Measurements from ENCODE around the gene SLC25A51. TPM values are rescaled to one million over a fixed set of nuclear protein-coding genes. Genes with fewer than 3 reads are reported as not detected.

Gene SLC25A51, protein sequence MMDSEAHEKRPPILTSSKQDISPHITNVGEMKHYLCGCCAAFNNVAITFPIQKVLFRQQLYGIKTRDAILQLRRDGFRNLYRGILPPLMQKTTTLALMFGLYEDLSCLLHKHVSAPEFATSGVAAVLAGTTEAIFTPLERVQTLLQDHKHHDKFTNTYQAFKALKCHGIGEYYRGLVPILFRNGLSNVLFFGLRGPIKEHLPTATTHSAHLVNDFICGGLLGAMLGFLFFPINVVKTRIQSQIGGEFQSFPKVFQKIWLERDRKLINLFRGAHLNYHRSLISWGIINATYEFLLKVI
- total RNA-seq: 10 to 100 TPM; 21.0 to 31.6 (median 26.1) TPM

DNA sequence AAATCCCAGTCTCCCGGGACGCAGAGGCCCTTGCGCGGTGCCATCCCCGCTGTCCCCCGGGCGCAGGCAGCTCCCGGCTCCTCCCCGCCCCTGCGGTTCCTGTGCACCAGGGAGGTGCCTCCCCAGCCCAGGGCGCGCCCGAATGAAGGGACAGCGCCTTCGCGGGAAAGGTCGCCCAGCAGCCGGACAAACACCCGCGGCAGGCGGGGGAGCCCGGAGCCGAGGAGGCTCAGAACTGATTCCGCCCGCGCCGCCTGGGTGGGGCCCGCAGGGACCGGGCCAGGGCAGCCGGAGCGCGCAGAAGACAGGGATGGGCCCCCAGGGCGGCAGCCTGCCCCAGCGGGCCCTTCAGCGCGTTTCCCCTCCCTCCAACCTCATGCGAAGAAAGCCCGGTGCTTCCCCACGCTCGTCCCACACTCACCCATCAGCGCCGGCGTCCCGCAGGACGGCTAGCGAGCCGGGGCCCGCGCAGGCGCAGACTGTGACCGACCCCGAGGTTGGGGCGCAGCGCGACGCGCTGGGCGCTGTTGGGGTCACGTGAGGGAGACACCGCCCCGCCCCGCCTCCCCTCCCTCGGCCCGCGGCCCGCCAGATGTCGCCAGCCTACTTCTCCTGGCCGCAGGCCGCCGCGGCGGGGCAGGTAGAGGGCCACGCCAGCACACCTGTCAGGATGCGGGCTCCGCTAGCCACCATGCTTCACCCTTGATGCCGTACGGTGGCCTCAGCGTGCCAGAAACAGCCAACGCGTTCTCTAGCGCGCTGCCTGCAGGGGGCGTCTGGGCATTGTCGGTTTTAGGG lies at the start of gene SLC25A51:
Gene SLC25A51, minus strand, starts transcription at position 481 of the 798 bp plus-strand sequence. CDS start 15,577 bp downstream, outside the sequence.
- peak within 1 kb of the TSS; percentile 76 for H3K4me3 ChIP-seq
- 0% methylated on average over 23 of the region's 84 CpGs for WGBS
- no peaks in the 10 kb centered on the region for H3K27me3 ChIP-seq
- no peaks in the 10 kb centered on the region for H3K9me3 ChIP-seq
- H3K4me1 ChIP-seq: peaks cover 22% of the 10 kb centered on the region
- peak in 2 of 3 donors; percentile 76 to 99 for TF ChIP-seq POLR2AphosphoS5 (IDR thresholded peaks at IDR 0.05)
- TF ChIP-seq POLR2A (IDR thresholded peaks at IDR 0.05): no peak
- no peak for TF ChIP-seq EP300 (IDR thresholded peaks at IDR 0.05)
- TF ChIP-seq, protein P1, sequence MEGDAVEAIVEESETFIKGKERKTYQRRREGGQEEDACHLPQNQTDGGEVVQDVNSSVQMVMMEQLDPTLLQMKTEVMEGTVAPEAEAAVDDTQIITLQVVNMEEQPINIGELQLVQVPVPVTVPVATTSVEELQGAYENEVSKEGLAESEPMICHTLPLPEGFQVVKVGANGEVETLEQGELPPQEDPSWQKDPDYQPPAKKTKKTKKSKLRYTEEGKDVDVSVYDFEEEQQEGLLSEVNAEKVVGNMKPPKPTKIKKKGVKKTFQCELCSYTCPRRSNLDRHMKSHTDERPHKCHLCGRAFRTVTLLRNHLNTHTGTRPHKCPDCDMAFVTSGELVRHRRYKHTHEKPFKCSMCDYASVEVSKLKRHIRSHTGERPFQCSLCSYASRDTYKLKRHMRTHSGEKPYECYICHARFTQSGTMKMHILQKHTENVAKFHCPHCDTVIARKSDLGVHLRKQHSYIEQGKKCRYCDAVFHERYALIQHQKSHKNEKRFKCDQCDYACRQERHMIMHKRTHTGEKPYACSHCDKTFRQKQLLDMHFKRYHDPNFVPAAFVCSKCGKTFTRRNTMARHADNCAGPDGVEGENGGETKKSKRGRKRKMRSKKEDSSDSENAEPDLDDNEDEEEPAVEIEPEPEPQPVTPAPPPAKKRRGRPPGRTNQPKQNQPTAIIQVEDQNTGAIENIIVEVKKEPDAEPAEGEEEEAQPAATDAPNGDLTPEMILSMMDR (IDR thresholded peaks at IDR 0.05): peak; percentile 85 to 93
- peak within 1 kb of the TSS; percentile 80 for H3K27ac ChIP-seq
- H3K36me3 ChIP-seq: peaks cover 8% of the 10 kb centered on the region
- DNase-seq (ENCODE audit: low spot score in 2 of 2): peak; percentile 95 to 96

DNA sequence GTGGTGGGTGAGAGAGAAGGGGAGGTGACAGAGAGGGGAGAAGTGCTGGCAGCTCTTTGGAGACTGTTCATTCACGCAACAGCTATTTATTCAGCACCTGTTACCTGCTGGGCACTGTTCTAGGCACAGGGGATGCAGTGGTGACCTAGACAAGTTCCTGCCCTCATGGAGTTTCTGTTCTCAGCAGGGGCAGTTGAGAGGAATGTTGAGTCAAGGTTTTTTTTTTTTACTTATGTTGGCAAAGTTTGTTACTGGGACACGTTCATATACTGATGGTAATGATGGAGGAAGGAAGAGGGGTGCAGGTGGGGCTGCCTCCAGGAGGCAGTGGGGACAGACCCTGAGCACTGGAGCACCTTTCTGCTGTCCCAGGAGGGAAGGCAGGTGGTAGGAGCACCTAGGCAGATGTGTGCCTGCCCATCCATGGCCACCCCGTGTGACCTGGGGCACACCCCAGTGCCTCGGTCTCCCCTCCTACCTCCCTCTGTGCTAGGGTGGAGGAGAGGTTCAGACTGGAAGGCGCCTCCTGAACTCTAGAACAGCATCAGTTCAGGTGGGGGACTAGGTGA lies 49.4 kb upstream of the SLC25A51 start:
- WGBS: 92% methylated on average over 4 of the region's 5 CpGs

DNA sequence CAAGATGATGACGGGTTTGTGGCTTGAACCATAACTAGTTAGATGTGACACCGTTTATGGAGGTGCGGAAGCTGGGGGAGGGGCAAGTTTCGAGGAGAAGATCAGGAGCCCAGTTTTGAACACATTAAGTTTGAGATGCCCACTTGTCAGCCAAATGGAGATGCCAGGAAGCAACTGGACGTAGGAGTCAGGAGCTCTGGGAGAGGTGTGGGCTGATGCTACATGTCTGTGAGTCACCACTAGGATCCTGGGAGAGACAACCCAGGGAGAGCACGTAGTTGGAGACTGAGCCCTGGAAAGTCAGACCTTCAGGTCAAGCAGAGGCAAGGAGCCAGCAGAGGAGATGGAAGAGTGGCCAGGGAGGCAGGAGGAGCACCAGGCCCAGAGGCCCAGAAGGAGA lies 48.8 kb upstream of the SLC25A51 start:
- DNase-seq (ENCODE audit: low spot score in 2 of 2): no peak
- no peak for TF ChIP-seq EP300 (IDR thresholded peaks at IDR 0.05)
- TF ChIP-seq POLR2AphosphoS5 (IDR thresholded peaks at IDR 0.05): no peak
- TF ChIP-seq, protein P1 (IDR thresholded peaks at IDR 0.05): no peak
- no peak for TF ChIP-seq POLR2A (IDR thresholded peaks at IDR 0.05)
- Histone ChIP-seq H3K9me3 (no peaks in the 10 kb centered on the region), H3K27me3 (no peaks in the 10 kb centered on the region), H3K36me3 (peaks cover 34% of the 10 kb centered on the region), H3K4me1 (peaks cover 16% of the 10 kb centered on the region), H3K4me3 (no peak overlapping the region), H3K27ac (no peak overlapping the region)
- WGBS: 86% methylated on average over 6 of the region's 6 CpGs

More for the DNA sequence above, 49.4 kb upstream of the SLC25A51 start:
- Histone ChIP-seq H3K4me1 (peaks cover 16% of the 10 kb centered on the region), H3K27me3 (no peaks in the 10 kb centered on the region), H3K36me3 (peaks cover 33% of the 10 kb centered on the region), H3K27ac (no peak overlapping the region), H3K9me3 (no peaks in the 10 kb centered on the region), H3K4me3 (no peak overlapping the region)
- TF ChIP-seq EP300 (IDR thresholded peaks at IDR 0.05): no peak
- TF ChIP-seq POLR2AphosphoS5 (IDR thresholded peaks at IDR 0.05): no peak
- TF ChIP-seq POLR2A (IDR thresholded peaks at IDR 0.05): no peak
- TF ChIP-seq, protein P1 (IDR thresholded peaks at IDR 0.05): no peak
- no peak for DNase-seq (ENCODE audit: low spot score in 2 of 2)

DNA sequence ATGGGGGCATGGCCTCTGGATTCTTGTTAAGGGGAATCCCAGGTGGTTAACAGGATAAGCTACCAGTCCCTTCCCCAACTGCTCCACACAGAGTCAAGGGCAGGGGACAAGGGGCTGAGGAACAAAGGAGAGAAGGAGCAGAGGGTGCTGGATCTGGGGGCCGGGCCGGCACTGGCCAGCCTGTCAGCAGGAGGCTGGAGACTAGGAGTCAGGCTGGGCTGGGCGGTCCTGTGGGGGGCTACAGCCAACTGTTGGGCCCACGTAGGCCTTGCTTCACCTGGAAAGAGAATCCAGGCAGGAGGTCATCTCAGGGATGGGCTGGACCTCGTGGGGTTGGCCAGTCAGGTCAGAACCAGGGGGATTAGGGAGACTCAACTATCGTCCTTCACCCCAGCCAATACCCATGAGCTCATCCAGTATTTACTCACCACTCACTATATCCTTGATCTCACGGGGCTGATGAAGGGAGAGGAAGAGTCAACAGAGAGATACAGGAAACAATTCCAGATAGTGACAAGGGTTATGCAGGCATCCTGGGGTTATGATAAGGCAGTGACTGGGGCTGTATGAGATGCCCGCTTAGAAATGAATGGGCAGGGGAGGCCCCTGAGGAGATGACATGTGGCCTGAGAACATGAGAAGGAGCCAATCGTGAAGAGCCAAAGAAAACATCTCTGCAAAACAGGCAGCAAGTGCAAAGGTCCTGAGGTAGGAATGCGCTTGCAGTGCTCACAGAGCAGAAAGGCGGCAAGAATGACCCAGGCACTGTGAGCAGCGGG lies 47.9 kb upstream of the SLC25A51 start:
- TF ChIP-seq POLR2A (IDR thresholded peaks at IDR 0.05): no peak
- TF ChIP-seq EP300 (IDR thresholded peaks at IDR 0.05): no peak
- WGBS: 92% methylated on average over 12 of the region's 12 CpGs
- Histone ChIP-seq H3K36me3 (peaks cover 36% of the 10 kb centered on the region), H3K27ac (no peak overlapping the region), H3K27me3 (no peaks in the 10 kb centered on the region), H3K4me3 (no peak overlapping the region), H3K9me3 (no peaks in the 10 kb centered on the region), H3K4me1 (peaks cover 14% of the 10 kb centered on the region)
- no peak for DNase-seq (ENCODE audit: low spot score in 2 of 2)

DNA sequence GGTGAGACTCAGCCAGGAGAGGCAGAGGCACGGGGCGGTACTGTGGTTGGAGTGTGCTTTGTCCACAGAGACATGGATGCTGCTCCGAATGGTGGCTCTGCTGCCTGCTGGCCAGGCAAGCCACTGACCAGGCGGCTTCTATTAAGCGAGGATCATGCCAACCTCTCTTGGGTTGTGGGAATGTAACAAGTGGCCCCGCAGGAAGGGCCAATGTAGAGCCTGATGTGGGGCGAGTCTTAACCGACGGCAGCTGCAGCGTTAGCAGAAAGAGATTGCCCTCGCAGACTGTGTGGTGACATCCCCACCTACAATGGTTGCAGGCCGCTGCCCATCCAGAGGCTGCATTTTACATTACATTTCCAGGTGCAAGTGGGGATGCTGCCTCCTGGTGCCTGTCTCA lies 46.6 kb upstream of the SLC25A51 start:
- WGBS: 96% methylated on average over 5 of the region's 12 CpGs
- DNase-seq (ENCODE audit: low spot score in 2 of 2): no peak
- H3K27ac ChIP-seq: no peak overlapping the region

More for the DNA sequence above, 46.6 kb upstream of the SLC25A51 start:
- H3K9me3 ChIP-seq: no peaks in the 10 kb centered on the region
- H3K4me3 ChIP-seq: no peak overlapping the region
- H3K4me1 ChIP-seq: peaks cover 14% of the 10 kb centered on the region
- H3K36me3 ChIP-seq: peaks cover 40% of the 10 kb centered on the region
- TF ChIP-seq POLR2AphosphoS5 (IDR thresholded peaks at IDR 0.05): no peak
- TF ChIP-seq EP300 (IDR thresholded peaks at IDR 0.05): no peak
- no peak for TF ChIP-seq POLR2A (IDR thresholded peaks at IDR 0.05)
- TF ChIP-seq, protein P1 (IDR thresholded peaks at IDR 0.05): no peak
- H3K27me3 ChIP-seq: no peaks in the 10 kb centered on the region
